ENCODE data around the gene PPM1A.

GRCh38 chr14:60215127-60215444 lies 33.9 kb upstream of the PPM1A start:
- TF ChIP-seq CTCF (IDR thresholded peaks at IDR 0.05; ENCODE audit: insufficient read depth, low read length, poor library complexity, severe bottlenecking) (no peak), EZH2phosphoT487 (conservative IDR thresholded peaks at IDR 0.05; ENCODE audit: low read length) (no peak)
